GM12878 (cell line): ENCODE data around the gene FANCC. TPM values are rescaled to one million over a fixed set of nuclear protein-coding genes. Genes with fewer than 3 reads are reported as not detected.

Source experiments
- ATAC-seq: fragments of 200-7000 bp; cut with Tn5 transposase; 3 replicates; pipeline ENCODE4 v1.9.1; 2020; ENCODE audit warnings: mild to moderate bottlenecking, moderate library complexity
- BruUV-seq: library from RNA; stranded (reverse); fragments of 400-500 nt; replicated peaks from 2 replicates; lab custom pipeline; 2021; lab: Mats Ljungman, UMichigan
- CTCF ChIA-PET: fragments of 300-600 bp; sonication (Branson Sonifier 250); formaldehyde crosslinking; extraction: SDS; loops from one replicate; lab custom pipeline; 2021; ENCODE audit warnings: inconsistent platforms; lab: Yijun Ruan, JAX
- POLR2A ChIA-PET: fragments of 350-600 bp; formaldehyde crosslinking; extraction: SDS; loops from one replicate; lab custom pipeline; 2021; ENCODE audit warnings: inconsistent platforms; lab: Charles Lee
- RAD21 ChIA-PET: fragments of 300-600 bp; sonication (Branson Sonifier 250); formaldehyde crosslinking; loops from one replicate; lab custom pipeline; 2023; ENCODE audit warnings: antibody characterized with exemption; ENCODE audit not compliant: unreplicated experiment; lab: Charles Lee
- SMC1A ChIA-PET: fragments of 300-600 bp; sonication (Branson Sonifier 250); formaldehyde crosslinking; loops from one replicate; lab custom pipeline; 2023; ENCODE audit not compliant: unreplicated experiment, uncharacterized antibody; lab: Charles Lee
- DNase-seq: peaks from one replicate; pipeline ENCODE4 v3.0.0-alpha.2; 2011; ENCODE audit warnings: low read depth, low spot score
- FAIRE-seq: peaks from 3 replicates; lab custom pipeline; 2011; peaks lifted over from hg19 to GRCh38; lab: Jason Lieb, UNC
- H2AFZ ChIP-seq: 2 replicates; pipeline ENCODE4 v1.6.0; 2011; ENCODE audit warnings: low read depth, low read length, control low read depth; ENCODE audit not compliant: control insufficient read depth
- H3K27ac ChIP-seq: 2 replicates; pipeline ENCODE4 v1.5.1; 2011; ENCODE audit warnings: control low read depth; ENCODE audit not compliant: control insufficient read depth, insufficient read depth
- H3K27me3 ChIP-seq, 2 experiments: replicated peaks in 1 of 2; 2 replicates each; pipeline versions ENCODE4 v1.6.0 to v1.6.1; 2011; ENCODE audit warnings: low read length in 1 of 2; ENCODE audit not compliant: control insufficient read depth in 2 of 2, insufficient read depth in 2 of 2
- H3K36me3 ChIP-seq, 2 experiments: 2 replicates each; pipeline ENCODE4 v1.5.1; 2011; ENCODE audit warnings: low read length in 1 of 2; ENCODE audit not compliant: control insufficient read depth in 2 of 2, insufficient read depth in 2 of 2
- H3K4me1 ChIP-seq: 2 replicates; pipeline ENCODE4 v1.6.1; 2011; ENCODE audit warnings: mild to moderate bottlenecking, low read length, moderate library complexity, mixed read lengths; ENCODE audit not compliant: control insufficient read depth, insufficient read depth
- H3K4me2 ChIP-seq: 2 replicates; pipeline ENCODE4 v1.6.0; 2011; ENCODE audit warnings: control low read depth; ENCODE audit not compliant: control insufficient read depth, insufficient read depth
- H3K4me3 ChIP-seq: fragments of 200-600 bp; sonication (generic); 2 replicates; pipeline ENCODE4 v1.5.1; 2016
- H3K79me2 ChIP-seq: 2 replicates; pipeline ENCODE4 v1.6.0; 2011; ENCODE audit warnings: low read length; ENCODE audit not compliant: control insufficient read depth, insufficient read depth
- H3K9ac ChIP-seq: 2 replicates; pipeline ENCODE4 v1.8.0; 2011; ENCODE audit warnings: low read length, control low read depth, mixed read lengths; ENCODE audit not compliant: control insufficient read depth, insufficient read depth
- H3K9me3 ChIP-seq: replicated peaks from 3 replicates; pipeline ENCODE4 v1.5.1; 2011; ENCODE audit warnings: mild to moderate bottlenecking, low read length; ENCODE audit not compliant: control insufficient read depth, insufficient read depth
- H4K20me1 ChIP-seq: 2 replicates; pipeline ENCODE4 v1.6.0; 2011; ENCODE audit not compliant: control insufficient read depth, insufficient read depth
- E4F1 ChIP-seq: fragments of 450-650 bp; IDR thresholded peaks from 2 replicates; pipeline ENCODE4 v1.6.1; 2018; ENCODE audit warnings: borderline replicate concordance, mild to moderate bottlenecking; ENCODE audit not compliant: partially characterized antibody
- HDAC6 ChIP-seq: fragments of 200-600 bp; sonication (generic); IDR thresholded peaks from one replicate; pipeline ENCODE4 v1.8.0; 2017; ENCODE audit warnings: antibody characterized with exemption; ENCODE audit not compliant: unreplicated experiment
- JUND ChIP-seq: IDR thresholded peaks from 2 replicates; pipeline ENCODE4 v1.6.1; 2012; ENCODE audit warnings: low read depth, mild to moderate bottlenecking, low read length, improper control_type of control experiment, moderate library complexity
- KLF5 ChIP-seq: fragments of 450-650 bp; IDR thresholded peaks from 2 replicates; pipeline ENCODE4 v1.6.1; 2014; ENCODE audit warnings: mild to moderate bottlenecking; ENCODE audit not compliant: partially characterized antibody
- PAX8 ChIP-seq: fragments of 450-650 bp; IDR thresholded peaks from 2 replicates; pipeline ENCODE4 v1.6.1; 2017; ENCODE audit warnings: mild to moderate bottlenecking, moderate library complexity
- PML ChIP-seq: IDR thresholded peaks from 2 replicates; pipeline ENCODE4 v1.6.1; 2012; ENCODE audit warnings: low read length, inconsistent platforms
- RBBP5 ChIP-seq: fragments of 200-600 bp; sonication (generic); conservative IDR thresholded peaks from 2 replicates; pipeline ENCODE4 v1.6.1; 2016
- SPI1 ChIP-seq: IDR thresholded peaks from 2 replicates; pipeline ENCODE4 v1.6.1; 2011; ENCODE audit warnings: low read depth, mild to moderate bottlenecking, low read length, moderate library complexity, borderline replicate concordance; ENCODE audit not compliant: insufficient read depth
- SRF ChIP-seq, 2 experiments: IDR thresholded peaks; 2 replicates each; pipeline ENCODE4 v1.6.1; 2011; ENCODE audit warnings: low read depth in 2 of 2, low read length in 2 of 2, mild to moderate bottlenecking in 1 of 2, moderate library complexity in 1 of 2
- STAT1 ChIP-seq: fragments of 450-650 bp; conservative IDR thresholded peaks from 2 replicates; pipeline ENCODE4 v1.6.1; 2014; ENCODE audit warnings: antibody characterized with exemption, mild to moderate bottlenecking
- USF1 ChIP-seq: IDR thresholded peaks from 2 replicates; pipeline ENCODE4 v1.6.1; 2011; ENCODE audit warnings: borderline replicate concordance, low read depth, mild to moderate bottlenecking, moderate library complexity, mixed read lengths, low read length; ENCODE audit not compliant: insufficient read depth; ENCODE audit errors: extremely low read length
- YY1 ChIP-seq: IDR thresholded peaks from 2 replicates; pipeline ENCODE4 v1.6.1; 2011; ENCODE audit warnings: low read depth, mild to moderate bottlenecking, low read length
- ZBTB33 ChIP-seq: fragments of 450-650 bp; IDR thresholded peaks from 2 replicates; pipeline ENCODE4 v1.6.1; 2017; ENCODE audit warnings: mild to moderate bottlenecking
- ZNF592 ChIP-seq: fragments of 450-650 bp; IDR thresholded peaks from 2 replicates; pipeline ENCODE4 v1.6.1; 2017; ENCODE audit warnings: mild to moderate bottlenecking, moderate library complexity
- WGBS: methylation state at CpG from one replicate; pipeline ENCODE4 v1.1.6; 2016; ENCODE audit warnings: low lambda C conversion rate; ENCODE audit not compliant: insufficient replicate concordance, insufficient coverage; ENCODE audit errors: missing lambda C conversion rate; 5-methylcytosine and 5-hydroxymethylcytosine counted together
- in situ Hi-C: fragments of 300-500 bp; cut with MboI; formaldehyde crosslinking; loops from 9 replicates; pipeline ENCODE4 v1.14.3; 2018; ENCODE audit warnings: mixed read lengths
- intact Hi-C: fragments of 100-400 bp; cut with micrococcal nuclease; formaldehyde crosslinking; loops from one replicate; pipeline ENCODE4 v1.14.2; 2022; ENCODE audit not compliant: unreplicated experiment
- polyA plus RNA-seq, 11 experiments: library from polyadenylated mRNA; depleted of rRNA in 4 of 11; unstranded in 6 of 11; stranded (reverse) in 5 of 11; fragments of >200 nt; fragmentation: Nextera tagmentation in 4 of 11; fragmentation: Illumina TruSeq in 1 of 11; extraction: Ambion mirVana in 4 of 11; extraction: Trizol in 1 of 11; gene quantifications; 1 replicate in 1 of 11; 2 replicates in 10 of 11; pipeline versions ENCODE4 v1.2.1 to v1.2.3, GENCODE V29; 2011 to 2016; ENCODE audit warnings: inconsistent platforms in 2 of 11, missing spikeins in 2 of 11, low read depth in 1 of 11
- total RNA-seq, 4 experiments: library from RNA; depleted of rRNA in 3 of 4; stranded (reverse); fragments of >200 nt in 3 of 4; fragmentation: Illumina TruSeq in 1 of 4; extraction: Trizol in 1 of 4; gene quantifications; 2 replicates each; pipeline versions ENCODE4 v1.2.1 to v1.2.3, GENCODE V29; 2013 to 2021

FANCC gene
- total and polyA plus RNA-seq, 10 of the 15 experiments (the other 5 are each of a cell fraction or from before 2014, with no cell fraction given) = 1.2 to 16.8 (median 10.5) TPM

GRCh38 chr9:95224376-95225019, 93.0 kb downstream of the FANCC start:
- WGBS = 98% methylated on average over 3 of the region's 3 CpGs
- no peak overlapping the region for H3K9ac ChIP-seq
- RAD21 ChIA-PET = no interaction called here
- FAIRE-seq (no peak), ATAC-seq (no peak), DNase-seq (no peak)
- in situ Hi-C loops (no loop called here), intact Hi-C loops (no loop called here)
- no peak overlapping the region for H3K27ac ChIP-seq
- SMC1A ChIA-PET = interaction anchor here (1.4 kb wide), 1 partner anchor 13 kb away, joined by 3 read pairs; no protein-coding TSS in a partner anchor
- no peaks in the 10 kb centered on the region for H4K20me1 ChIP-seq
- H3K4me1 ChIP-seq = no peaks in the 10 kb centered on the region
- CTCF ChIA-PET = interaction anchor here (1.2 to 1.4 kb wide), 3 partner anchors 21 to 93 kb away, joined by 3 to 4 read pairs (median 3); no protein-coding TSS in a partner anchor
- H3K9me3 ChIP-seq = no peaks in the 10 kb centered on the region
- POLR2A ChIA-PET = interaction anchor here (0.7 to 1.6 kb wide), 2 partner anchors 17 to 23 kb away, joined by 3 to 4 read pairs; no protein-coding TSS in a partner anchor
- H3K4me3 ChIP-seq = no peak overlapping the region
- H3K4me2 ChIP-seq = no peak overlapping the region
- BruUV-seq = no TSS peak
- no peaks in the 10 kb centered on the region for H3K36me3 ChIP-seq
- H3K79me2 ChIP-seq = no peaks in the 10 kb centered on the region
- H2AFZ ChIP-seq = no peak overlapping the region
- no peaks in the 10 kb centered on the region for H3K27me3 ChIP-seq
- TF ChIP-seq RBBP5 (no peak), YY1 (no peak), JUND (no peak), PAX8 (no peak), STAT1 (no peak), ZBTB33 (no peak), SPI1 (no peak), E4F1 (no peak), ZNF592 (no peak), PML (no peak), USF1 (no peak), KLF5 (no peak), HDAC6 (no peak), SRF (IDR thresholded peaks at IDR 0.05; ENCODE audit: low read depth in 2 of 2, low read length in 2 of 2) (no peak)
